K562 (cell line): ENCODE measurements around the gene CYB5RL. TPM values are rescaled to one million over a fixed set of nuclear protein-coding genes. Genes with fewer than 3 reads are reported as not detected.

Source experiments
- ATAC-seq: fragments of 200-7000 bp; cut with Tn5 transposase; 3 replicates; pipeline ENCODE4 v1.9.1; 2020; ENCODE audit warnings: moderate library complexity
- BruUV-seq: library from RNA; stranded (reverse); fragments of 400-500 nt; replicated peaks from 2 replicates; lab custom pipeline; 2021; lab: Mats Ljungman, UMichigan
- CTCF ChIA-PET: fragments of 300-600 bp; formaldehyde crosslinking; extraction: SDS; loops from one replicate; lab custom pipeline; 2021; ENCODE audit warnings: low intra/inter-chr PET ratio; lab: Yijun Ruan, JAX
- POLR2A ChIA-PET: fragments of 300-600, 350-650 bp; sonication (Branson Sonifier 250); formaldehyde crosslinking; extraction: SDS; loops from one replicate; lab custom pipeline; 2021; ENCODE audit warnings: antibody characterized with exemption, inconsistent platforms; lab: Yijun Ruan, JAX
- DNase-seq, 4 experiments: peaks; one replicate each; pipeline versions ENCODE4 v3.0.0 to v3.0.0-alpha.2; 2011 to 2018; ENCODE audit warnings: low spot score in 3 of 4, mixed read lengths in 3 of 4; ENCODE audit errors: extremely low read depth in 1 of 4
- FAIRE-seq: peaks from 2 replicates; lab custom pipeline; 2011; peaks lifted over from hg19 to GRCh38; lab: Jason Lieb, UNC
- H2AFZ ChIP-seq: 2 replicates; pipeline ENCODE4 v1.6.0; 2011; ENCODE audit warnings: low read depth, low read length, control low read depth, inconsistent platforms
- H3K27ac ChIP-seq: fragments of 200-600 bp; 3 replicates; pipeline ENCODE4 v1.8.0; 2011; ENCODE audit warnings: low read depth, mild to moderate bottlenecking, control low read depth, inconsistent platforms, low read length, moderate library complexity, mixed read lengths; ENCODE audit errors: extremely low read depth
- H3K27me3 ChIP-seq, 2 experiments: fragments of 300-600 bp in 1 of 2; 2 replicates in 1 of 2; 3 replicates in 1 of 2; pipeline versions ENCODE4 v1.6.0 to v1.8.0; 2011; ENCODE audit warnings: inconsistent platforms in 2 of 2, low read length in 2 of 2, mild to moderate bottlenecking in 1 of 2, mixed read lengths in 1 of 2, moderate library complexity in 1 of 2; ENCODE audit not compliant: control insufficient read depth in 2 of 2, insufficient read depth in 2 of 2
- H3K36me3 ChIP-seq: fragments of 300-600 bp; 3 replicates; pipeline ENCODE4 v1.8.0; 2011; ENCODE audit warnings: mild to moderate bottlenecking, low read length, inconsistent platforms; ENCODE audit not compliant: control insufficient read depth, insufficient read depth
- H3K4me1 ChIP-seq, 2 experiments: fragments of 200-600 bp in 1 of 2; replicated peaks in 1 of 2; 2 replicates in 1 of 2; 3 replicates in 1 of 2; pipeline versions ENCODE4 v1.5.1 to v1.8.0; 2011; ENCODE audit warnings: inconsistent platforms in 2 of 2, low read length in 2 of 2, mild to moderate bottlenecking in 1 of 2, mixed read lengths in 1 of 2, moderate library complexity in 1 of 2; ENCODE audit not compliant: control insufficient read depth in 2 of 2, insufficient read depth in 2 of 2
- H3K4me2 ChIP-seq: 2 replicates; pipeline ENCODE4 v1.6.1; 2011; ENCODE audit warnings: low read length, control low read depth, inconsistent platforms, mixed read lengths; ENCODE audit not compliant: insufficient read depth
- H3K4me3 ChIP-seq: fragments of 200-600 bp; sonication (generic), shearing (Covaris generic); 2 replicates; pipeline ENCODE4 v1.5.1; 2016; ENCODE audit warnings: control low read depth, inconsistent platforms
- H3K79me2 ChIP-seq: fragments of 200-600 bp; 3 replicates; pipeline ENCODE4 v1.8.0; 2011; ENCODE audit warnings: low read length, inconsistent platforms; ENCODE audit not compliant: control insufficient read depth, insufficient read depth
- H3K9ac ChIP-seq, 2 experiments: 2 replicates each; pipeline versions ENCODE4 v1.6.0 to v1.6.1; 2011; ENCODE audit warnings: low read depth in 2 of 2, low read length in 2 of 2, control low read depth in 1 of 2, inconsistent platforms in 1 of 2, mild to moderate bottlenecking in 1 of 2, mixed read lengths in 1 of 2; ENCODE audit not compliant: insufficient read depth in 1 of 2
- H3K9me1 ChIP-seq: one replicate; pipeline ENCODE4 v1.6.0; 2011; ENCODE audit warnings: inconsistent platforms, mild to moderate bottlenecking, low read length, moderate library complexity; ENCODE audit not compliant: control insufficient read depth, insufficient read depth
- H3K9me3 ChIP-seq: replicated peaks from 2 replicates; pipeline ENCODE4 v1.5.1; 2011; ENCODE audit warnings: low read depth, low read length, inconsistent platforms; ENCODE audit not compliant: control insufficient read depth, insufficient read depth
- H4K20me1 ChIP-seq: replicated peaks from 2 replicates; pipeline ENCODE4 v1.6.1; 2011; ENCODE audit warnings: low read length, inconsistent platforms, mixed read lengths; ENCODE audit not compliant: control insufficient read depth, insufficient read depth
- BRCA1 ChIP-seq, 2 experiments: fragments of 450-650 bp in 1 of 2; sonication (generic) in 1 of 2; formaldehyde crosslinking in 1 of 2; IDR thresholded peaks; 2 replicates each; pipeline versions ENCODE4 v1.5.0 to v1.6.1; 2017 to 2020; ENCODE audit warnings: mild to moderate bottlenecking in 1 of 2, missing genetic modification reagents in 1 of 2
- DPF2 ChIP-seq: fragments of 450-650 bp; IDR thresholded peaks from 2 replicates; pipeline ENCODE4 v1.6.1; 2016
- E2F3 ChIP-seq: fragments of 250-450 bp; sonication (Bioruptor Pico); IDR thresholded peaks from 2 replicates; pipeline ENCODE4 v1.4.0; 2020; ENCODE audit warnings: mild to moderate bottlenecking
- EHMT2 ChIP-seq: fragments of 450-650 bp; IDR thresholded peaks from 2 replicates; pipeline ENCODE4 v1.6.1; 2018; ENCODE audit warnings: antibody characterized with exemption
- EP300 ChIP-seq: IDR thresholded peaks from 2 replicates; pipeline ENCODE4 v1.6.1; 2012; ENCODE audit warnings: low read length, improper control_type of control experiment
- GATA2 ChIP-seq: sonication (generic); formaldehyde crosslinking; IDR thresholded peaks from 2 replicates; pipeline ENCODE4 v1.4.0; 2020; ENCODE audit warnings: mild to moderate bottlenecking, missing genetic modification reagents
- HNRNPH1 ChIP-seq: fragments of 200-400 bp; formaldehyde crosslinking; optimal IDR thresholded peaks from 2 replicates; pipeline ENCODE3; 2017; ENCODE audit warnings: low read depth, mild to moderate bottlenecking, low read length, moderate library complexity
- POLR2A ChIP-seq: fragments of 450-650 bp; conservative IDR thresholded peaks from 2 replicates; pipeline ENCODE4 v1.6.1; 2016
- PTBP1 ChIP-seq: fragments of 200-400 bp; formaldehyde crosslinking; IDR thresholded peaks from 2 replicates; pipeline ENCODE4 v1.6.1; 2017; ENCODE audit warnings: low read depth, low read length
- SAP30 ChIP-seq: fragments of 200-600 bp; sonication (generic); IDR thresholded peaks from 2 replicates; pipeline ENCODE4 v1.6.1; 2012; ENCODE audit warnings: borderline replicate concordance, low read depth, mild to moderate bottlenecking, moderate library complexity, low read length, control low read depth, inconsistent platforms; ENCODE audit not compliant: insufficient read depth, poor library complexity, severe bottlenecking
- TAL1 ChIP-seq: fragments of 450-650 bp; IDR thresholded peaks from 2 replicates; pipeline ENCODE4 v1.6.1; 2016; ENCODE audit warnings: mild to moderate bottlenecking
- TRIM24 ChIP-seq, 2 experiments: fragments of 450-650 bp; IDR thresholded peaks; 2 replicates each; pipeline ENCODE4 v1.6.1; 2016
- ZFP1 ChIP-seq: fragments of 450-650 bp; formaldehyde crosslinking; IDR thresholded peaks from 2 replicates; pipeline ENCODE4 v1.4.0; 2020; ENCODE audit warnings: mild to moderate bottlenecking, mixed read lengths
- ZNF347 ChIP-seq: fragments of 450-650 bp; formaldehyde crosslinking; IDR thresholded peaks from 2 replicates; pipeline ENCODE4 v1.4.0; 2020; ENCODE audit warnings: low read depth, mild to moderate bottlenecking, moderate library complexity
- ZNF507 ChIP-seq: conservative IDR thresholded peaks from 2 replicates; pipeline ENCODE4 v1.6.1; 2017; ENCODE audit warnings: missing genetic modification characterization, missing compliant biosample characterization
- ZNF764 ChIP-seq: fragments of 250-450 bp; sonication (Bioruptor Pico); IDR thresholded peaks from 2 replicates; pipeline ENCODE4 v1.4.0; 2020; ENCODE audit warnings: low read depth, mild to moderate bottlenecking, moderate library complexity
- WGBS: fragments of 100-300 bp; shearing (Covaris generic); methylation state at CpG from one replicate; pipeline ENCODE4 v1.1.6; 2016; ENCODE audit warnings: low coverage, mixed read lengths; ENCODE audit not compliant: insufficient coverage; ENCODE audit errors: missing lambda C conversion rate; 5-methylcytosine and 5-hydroxymethylcytosine counted together
- in situ Hi-C: fragments of 300-500 bp; cut with MboI; formaldehyde crosslinking; loops from 4 replicates; pipeline ENCODE4 v1.15.0; 2018; ENCODE audit warnings: inconsistent platforms, mixed read lengths
- intact Hi-C: fragments of 100-400 bp; cut with micrococcal nuclease; formaldehyde crosslinking; loops from 2 replicates; pipeline ENCODE4 v1.14.2; 2022
- polyA plus RNA-seq, 8 experiments: library from polyadenylated mRNA; depleted of rRNA in 4 of 8; stranded (reverse) in 5 of 8; unstranded in 3 of 8; fragments of >200 nt; fragmentation: Nextera tagmentation in 2 of 8; fragmentation: Illumina TruSeq in 1 of 8; extraction: Ambion mirVana in 2 of 8; extraction: Trizol in 1 of 8; gene quantifications; 2 replicates each; pipeline versions ENCODE4 v1.2.1 to v1.2.3, GENCODE V29; 2011 to 2014; ENCODE audit warnings: inconsistent platforms in 1 of 8, missing spikeins in 1 of 8
- total RNA-seq, 7 experiments: library from RNA; depleted of rRNA in 6 of 7; stranded (reverse); fragments of >200 nt in 6 of 7; fragmentation: Illumina TruSeq in 2 of 7; extraction: Trizol in 2 of 7; gene quantifications; 2 replicates each; pipeline versions ENCODE4 v1.2.1 to v1.2.3, GENCODE V29; 2011 to 2021; ENCODE audit warnings: low replicate concordance in 1 of 7
- TF ChIP-seq, protein P1 (sequence below): fragments of 450-650 bp; IDR thresholded peaks from one replicate; pipeline ENCODE4 v1.6.1; 2018; ENCODE audit warnings: mild to moderate bottlenecking, moderate library complexity; ENCODE audit not compliant: partially characterized antibody
- TF ChIP-seq, protein P2 (sequence below), 2 experiments: fragments of 150-350 bp in 1 of 2; IDR thresholded peaks; 2 replicates each; pipeline ENCODE4 v1.6.1; 2012 to 2016; ENCODE audit warnings: low read depth in 2 of 2, low read length in 2 of 2, mild to moderate bottlenecking in 1 of 2, moderate library complexity in 1 of 2
- TF ChIP-seq, protein P3 (sequence below): sonication (generic); formaldehyde crosslinking; IDR thresholded peaks from 2 replicates; pipeline ENCODE4 v1.8.0; 2022; ENCODE audit warnings: missing genetic modification reagents, mild to moderate bottlenecking, moderate library complexity, borderline replicate concordance

The CYB5RL gene
- total and polyA plus RNA-seq, 9 of the 15 experiments (the other 6 are each of a cell fraction or from before 2014, with no cell fraction given) = 7.9 to 18.0 (median 11.2) TPM

DNA sequence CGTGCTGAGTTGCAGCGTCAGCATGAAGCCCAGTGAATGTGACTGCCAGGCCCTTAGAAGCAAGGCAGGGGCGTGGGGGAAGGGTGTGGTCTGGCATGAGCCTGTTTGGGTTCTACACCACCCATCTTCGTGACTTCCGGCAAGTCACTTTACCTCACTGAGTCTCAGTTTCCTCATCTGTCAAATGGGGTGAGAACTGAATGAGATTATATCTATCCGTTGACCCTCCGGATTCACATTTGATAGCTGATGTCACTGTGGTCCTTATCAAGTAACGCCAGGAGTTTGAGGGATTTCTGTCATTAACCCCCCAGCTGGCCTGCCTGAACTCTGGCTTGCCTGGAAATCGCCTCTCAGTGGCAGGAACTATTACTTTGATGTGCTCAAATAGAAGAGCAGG is 15.7 kb upstream of the CYB5RL start:
- FAIRE-seq (peak; percentile 58), DNase-seq (peak in 2 of 4 experiments; percentile 40 to 45), ATAC-seq (no peak)
- Histone ChIP-seq H4K20me1 (peaks cover 11% of the 10 kb centered on the region), H3K9me3 (no peaks in the 10 kb centered on the region), H3K9ac (peak overlapping the region in 1 of 2 experiments; percentile 5; a peak in 1 of 4 replicates), H3K9me1 (peaks cover 12% of the 10 kb centered on the region), H3K4me1 (peaks cover 21 to 23% of the 10 kb centered on the region in 2 experiments; a peak in 4 of 5 replicates), H3K27me3 (no peaks in the 10 kb centered on the region), H3K36me3 (peaks cover 100% of the 10 kb centered on the region), H3K4me3 (no peak overlapping the region), H3K4me2 (no peak overlapping the region), H3K79me2 (peaks cover 6% of the 10 kb centered on the region; the same call in 1 of the 3 replicates), H2AFZ (no peak overlapping the region), H3K27ac (no peak overlapping the region; the same call in 2 of the 3 replicates)
- in situ Hi-C loops = no loop called here
- WGBS = 67% methylated on average over 9 of the region's 9 CpGs
- CTCF ChIA-PET = no interaction called here
- intact Hi-C loops = loop anchor here (10.0 kb wide), 1 partner anchor 269 kb away; no protein-coding TSS in a partner anchor
- POLR2A ChIA-PET = interaction anchor here (0.6 to 15.5 kb wide), 4 partner anchors 13 to 505 kb away, joined by 3 to 148 read pairs (median 3); partner anchors contain the start of genes CYB5RL and MRPL37
- BruUV-seq = no TSS peak
- no peak for TF ChIP-seq EP300
- TF ChIP-seq ZNF764 = no peak
- no peak for TF ChIP-seq SAP30
- TF ChIP-seq TRIM24 (IDR thresholded peaks at IDR 0.05) = no peak
- peak; percentile 56; the same call in 1 of the 2 replicates for TF ChIP-seq GATA2
- no peak for TF ChIP-seq EHMT2
- TF ChIP-seq BRCA1 (IDR thresholded peaks at IDR 0.05) = no peak
- TF ChIP-seq BRCA1 (CRISPR knock-in tag; IDR thresholded peaks at IDR 0.05) = no peak
- TF ChIP-seq, protein P1, sequence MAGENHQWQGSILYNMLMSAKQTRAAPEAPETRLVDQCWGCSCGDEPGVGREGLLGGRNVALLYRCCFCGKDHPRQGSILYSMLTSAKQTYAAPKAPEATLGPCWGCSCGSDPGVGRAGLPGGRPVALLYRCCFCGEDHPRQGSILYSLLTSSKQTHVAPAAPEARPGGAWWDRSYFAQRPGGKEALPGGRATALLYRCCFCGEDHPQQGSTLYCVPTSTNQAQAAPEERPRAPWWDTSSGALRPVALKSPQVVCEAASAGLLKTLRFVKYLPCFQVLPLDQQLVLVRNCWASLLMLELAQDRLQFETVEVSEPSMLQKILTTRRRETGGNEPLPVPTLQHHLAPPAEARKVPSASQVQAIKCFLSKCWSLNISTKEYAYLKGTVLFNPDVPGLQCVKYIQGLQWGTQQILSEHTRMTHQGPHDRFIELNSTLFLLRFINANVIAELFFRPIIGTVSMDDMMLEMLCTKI = no peak
- TF ChIP-seq, protein P2, sequence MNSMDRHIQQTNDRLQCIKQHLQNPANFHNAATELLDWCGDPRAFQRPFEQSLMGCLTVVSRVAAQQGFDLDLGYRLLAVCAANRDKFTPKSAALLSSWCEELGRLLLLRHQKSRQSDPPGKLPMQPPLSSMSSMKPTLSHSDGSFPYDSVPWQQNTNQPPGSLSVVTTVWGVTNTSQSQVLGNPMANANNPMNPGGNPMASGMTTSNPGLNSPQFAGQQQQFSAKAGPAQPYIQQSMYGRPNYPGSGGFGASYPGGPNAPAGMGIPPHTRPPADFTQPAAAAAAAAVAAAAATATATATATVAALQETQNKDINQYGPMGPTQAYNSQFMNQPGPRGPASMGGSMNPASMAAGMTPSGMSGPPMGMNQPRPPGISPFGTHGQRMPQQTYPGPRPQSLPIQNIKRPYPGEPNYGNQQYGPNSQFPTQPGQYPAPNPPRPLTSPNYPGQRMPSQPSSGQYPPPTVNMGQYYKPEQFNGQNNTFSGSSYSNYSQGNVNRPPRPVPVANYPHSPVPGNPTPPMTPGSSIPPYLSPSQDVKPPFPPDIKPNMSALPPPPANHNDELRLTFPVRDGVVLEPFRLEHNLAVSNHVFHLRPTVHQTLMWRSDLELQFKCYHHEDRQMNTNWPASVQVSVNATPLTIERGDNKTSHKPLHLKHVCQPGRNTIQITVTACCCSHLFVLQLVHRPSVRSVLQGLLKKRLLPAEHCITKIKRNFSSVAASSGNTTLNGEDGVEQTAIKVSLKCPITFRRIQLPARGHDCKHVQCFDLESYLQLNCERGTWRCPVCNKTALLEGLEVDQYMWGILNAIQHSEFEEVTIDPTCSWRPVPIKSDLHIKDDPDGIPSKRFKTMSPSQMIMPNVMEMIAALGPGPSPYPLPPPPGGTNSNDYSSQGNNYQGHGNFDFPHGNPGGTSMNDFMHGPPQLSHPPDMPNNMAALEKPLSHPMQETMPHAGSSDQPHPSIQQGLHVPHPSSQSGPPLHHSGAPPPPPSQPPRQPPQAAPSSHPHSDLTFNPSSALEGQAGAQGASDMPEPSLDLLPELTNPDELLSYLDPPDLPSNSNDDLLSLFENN (IDR thresholded peaks at IDR 0.05; ENCODE audit: low read depth in 2 of 2, low read length in 2 of 2) = no peak
- TF ChIP-seq TAL1 = peak; percentile 21; the same call in 1 of the 2 replicates
- no peak for TF ChIP-seq ZFP1
- no peak for TF ChIP-seq HNRNPH1
- TF ChIP-seq, protein P3, sequence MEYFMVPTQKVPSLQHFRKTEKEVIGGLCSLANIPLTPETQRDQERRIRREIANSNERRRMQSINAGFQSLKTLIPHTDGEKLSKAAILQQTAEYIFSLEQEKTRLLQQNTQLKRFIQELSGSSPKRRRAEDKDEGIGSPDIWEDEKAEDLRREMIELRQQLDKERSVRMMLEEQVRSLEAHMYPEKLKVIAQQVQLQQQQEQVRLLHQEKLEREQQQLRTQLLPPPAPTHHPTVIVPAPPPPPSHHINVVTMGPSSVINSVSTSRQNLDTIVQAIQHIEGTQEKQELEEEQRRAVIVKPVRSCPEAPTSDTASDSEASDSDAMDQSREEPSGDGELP (CRISPR knock-in tag) = peak; percentile 58; the same call in 1 of the 2 replicates
- TF ChIP-seq DPF2 = 0 out of 2 replicates have a peak, but pooled peaks have one; percentile 13
- no peak for TF ChIP-seq PTBP1
- TF ChIP-seq ZNF507 (tag) = no peak
- no peak for TF ChIP-seq E2F3 (CRISPR knock-in tag)
- TF ChIP-seq ZNF347 (CRISPR knock-in tag) = no peak
- no peak for TF ChIP-seq POLR2A
